Naive thymus-derived CD8-positive, alpha-beta T cell (primary cell): Measurements from ENCODE around the gene CEP20. TPM values are rescaled to one million over a fixed set of nuclear protein-coding genes. Genes with fewer than 3 reads are reported as not detected.

Experiments used
- ATAC-seq, 2 donors: fragments of 150-1000 bp; cut with Tn5 transposase in 1 of 2; sonication (Bioruptor Pico), chemical (Tn5 transposase) in 1 of 2; 1 replicate in 1 of 2; 2 replicates in 1 of 2; pipeline ENCODE4 v1.10.0; 2021; ENCODE audit warnings: mild to moderate bottlenecking in 2 of 2, moderate library complexity in 2 of 2
- POLR2A ChIA-PET: fragments of 350-600 bp; sonication (Branson Sonifier 250); formaldehyde crosslinking; loops from one replicate; lab custom pipeline; 2021; ENCODE audit warnings: antibody characterized with exemption; lab: Charles Lee
- DNase-seq, 10 donors: peaks; one replicate each; pipeline versions ENCODE4 v3.0.0 to v3.0.0-alpha.2; 2020 to 2022
- H3K27ac Mint-ChIP-seq, 10 donors: one replicate each; pipeline ENCODE4 v1.8.0; 2020 to 2022; ENCODE audit warnings: mild to moderate bottlenecking in 10 of 10, mixed read lengths in 10 of 10, moderate library complexity in 4 of 10, inconsistent platforms in 1 of 10
- H3K27me3 Mint-ChIP-seq, 5 donors: one replicate each; pipeline ENCODE4 v1.8.0; 2021 to 2022; ENCODE audit warnings: mixed read lengths in 5 of 5
- H3K36me3 Mint-ChIP-seq, 3 donors: one replicate each; pipeline ENCODE4 v1.8.0; 2020 to 2022; ENCODE audit warnings: mixed read lengths in 3 of 3, mild to moderate bottlenecking in 2 of 3, inconsistent platforms in 1 of 3
- H3K4me1 Mint-ChIP-seq, 4 donors: one replicate each; pipeline ENCODE4 v1.8.0; 2021 to 2022; ENCODE audit warnings: mixed read lengths in 4 of 4
- H3K4me3 Mint-ChIP-seq, 10 donors: one replicate each; pipeline ENCODE4 v1.8.0; 2020 to 2022; ENCODE audit warnings: mild to moderate bottlenecking in 10 of 10, mixed read lengths in 10 of 10, moderate library complexity in 6 of 10, inconsistent platforms in 1 of 10
- H3K9me3 Mint-ChIP-seq, 9 donors: one replicate each; pipeline ENCODE4 v1.8.0; 2020 to 2022; ENCODE audit warnings: mixed read lengths in 9 of 9, mild to moderate bottlenecking in 3 of 9, inconsistent platforms in 1 of 9, moderate library complexity in 1 of 9
- polyA plus RNA-seq, 3 donors: library from polyadenylated mRNA; unstranded; fragments of 300-500 nt; fragmentation: Illumina TruSeq; gene quantifications; one replicate each; pipeline ENCODE4 v1.2.3, GENCODE V29; 2021
- total RNA-seq, 8 experiments: library from RNA in 2 of 8; stranded (reverse) in 2 of 8; gene quantifications; one replicate each; pipeline ENCODE4 v1.2.3 and lab custom pipeline; 2021 to 2026

CEP20 gene
- total and polyA plus RNA-seq, 5 experiments from 2014 or later = 26.0 to 32.9 (median 26.8) TPM

DNA sequence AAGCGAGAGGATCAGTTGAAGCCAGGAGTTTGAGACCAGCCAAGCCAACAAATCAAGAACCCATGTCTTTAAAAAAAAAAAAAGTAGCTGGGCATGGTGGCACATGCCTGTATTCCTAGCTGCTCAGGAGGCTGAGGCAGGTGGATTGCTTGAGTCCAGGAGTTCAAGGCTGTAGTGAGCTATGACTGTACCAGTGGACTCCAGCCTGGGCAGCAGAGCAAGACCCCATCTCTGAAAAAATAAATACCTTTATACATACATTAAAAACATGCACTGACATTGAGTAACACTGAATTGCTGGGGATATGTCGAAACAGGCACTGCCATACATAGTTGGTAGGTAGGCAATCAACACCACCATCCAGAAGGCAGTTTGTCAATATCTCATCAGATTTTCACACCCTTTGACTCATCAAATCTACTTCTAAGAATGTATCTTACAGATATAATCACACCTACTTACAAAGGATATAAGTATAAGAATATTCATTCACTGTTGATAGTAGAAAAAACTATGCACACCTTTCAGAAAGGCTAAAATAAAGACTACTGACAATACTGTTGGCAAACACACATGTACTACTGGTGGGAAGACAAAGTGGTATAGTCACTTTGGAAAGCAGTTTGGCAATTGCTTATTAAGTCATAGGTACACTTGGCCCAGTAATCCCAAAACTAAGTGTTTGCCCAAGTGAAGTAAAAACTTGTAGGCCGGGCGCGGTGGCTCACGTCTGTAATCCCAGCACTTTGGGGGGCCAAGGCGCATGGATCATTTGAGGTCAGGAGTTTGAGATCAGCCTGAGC lies 6.4 kb upstream of the CEP20 start:
- DNase-seq (no peak), ATAC-seq (no peak)
- peaks cover 0 to 2% (median 0%) of the 10 kb centered on the region in 4 donors for H3K4me1 Mint-ChIP-seq
- H3K4me3 Mint-ChIP-seq = no peak overlapping the region
- peaks cover 0 to 1% (median 0%) of the 10 kb centered on the region in 5 donors for H3K27me3 Mint-ChIP-seq
- H3K27ac Mint-ChIP-seq = no peak overlapping the region
- no peaks in the 10 kb centered on the region for H3K36me3 Mint-ChIP-seq
- POLR2A ChIA-PET = no interaction called here
- H3K9me3 Mint-ChIP-seq = no peaks in the 10 kb centered on the region

DNA sequence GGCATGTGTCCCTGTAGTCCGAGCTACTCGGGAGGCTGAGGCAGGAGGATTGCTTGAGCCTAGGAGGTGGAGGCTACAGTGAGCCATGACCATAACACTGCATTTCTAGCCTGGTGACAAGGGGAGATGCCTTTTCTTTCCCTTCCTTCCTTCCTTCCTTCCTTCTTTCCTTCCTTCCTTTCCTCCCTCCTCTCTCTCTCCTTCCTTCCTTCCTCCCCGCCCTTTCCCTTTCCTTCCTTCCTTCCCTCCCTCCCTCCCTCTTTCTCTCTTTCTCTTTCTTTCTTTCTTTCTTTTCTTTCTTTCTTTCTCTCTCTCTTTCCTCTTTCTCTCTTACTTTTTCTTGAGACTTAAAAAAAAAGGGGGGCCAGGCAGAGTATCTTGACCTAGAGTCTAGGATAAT lies 3.1 kb upstream of the CEP20 start:
- DNase-seq (no peak), ATAC-seq (no peak)
- Mint-ChIP-seq H3K27ac (peak overlapping the region in 1 of 10 donors; percentile 55), H3K4me1 (peaks cover 7 to 22% (median 21%) of the 10 kb centered on the region in 4 donors), H3K9me3 (no peaks in the 10 kb centered on the region), H3K4me3 (no peak overlapping the region), H3K36me3 (peaks cover 0 to 2% (median 0%) of the 10 kb centered on the region in 3 donors), H3K27me3 (peaks cover 0 to 1% (median 0%) of the 10 kb centered on the region in 5 donors)
- POLR2A ChIA-PET = no interaction called here

DNA sequence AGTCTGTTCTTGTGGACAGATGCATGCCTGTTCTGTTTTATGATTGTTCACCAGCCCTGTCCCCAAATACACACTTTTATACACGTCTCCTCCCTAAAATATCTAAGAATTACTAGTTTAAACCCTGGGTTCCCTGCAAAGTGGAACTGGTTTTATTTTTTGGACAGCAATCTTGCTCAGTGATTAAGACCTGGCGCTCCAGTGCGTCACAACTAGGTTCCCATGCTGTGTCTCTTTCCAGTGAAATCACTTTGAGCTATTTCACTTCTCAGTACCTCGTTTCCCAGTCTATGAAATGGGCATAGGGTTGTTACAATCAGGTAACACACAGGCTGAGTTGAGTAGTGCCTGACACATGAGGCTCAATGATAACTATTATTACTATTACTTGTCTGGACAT lies 1.1 kb downstream of the CEP20 start:
- POLR2A ChIA-PET = interaction anchor here (0.6 to 1.6 kb wide), 2 partner anchors 14 to 63 kb away, joined by 3 to 14 read pairs; no protein-coding TSS in a partner anchor
- peak overlapping the region in 9 of 10 donors; percentile 70 to 100 (median 98) for H3K27ac Mint-ChIP-seq
- DNase-seq (no peak), ATAC-seq (no peak)
- H3K27me3 Mint-ChIP-seq = no peaks in the 10 kb centered on the region
- peaks cover 0 to 24% (median 1%) of the 10 kb centered on the region in 3 donors for H3K36me3 Mint-ChIP-seq
- H3K4me3 Mint-ChIP-seq = peak overlapping the region; percentile 95 to 100 (median 98)
- H3K9me3 Mint-ChIP-seq = no peaks in the 10 kb centered on the region
- H3K4me1 Mint-ChIP-seq = peaks cover 18 to 43% (median 35%) of the 10 kb centered on the region in 4 donors

DNA sequence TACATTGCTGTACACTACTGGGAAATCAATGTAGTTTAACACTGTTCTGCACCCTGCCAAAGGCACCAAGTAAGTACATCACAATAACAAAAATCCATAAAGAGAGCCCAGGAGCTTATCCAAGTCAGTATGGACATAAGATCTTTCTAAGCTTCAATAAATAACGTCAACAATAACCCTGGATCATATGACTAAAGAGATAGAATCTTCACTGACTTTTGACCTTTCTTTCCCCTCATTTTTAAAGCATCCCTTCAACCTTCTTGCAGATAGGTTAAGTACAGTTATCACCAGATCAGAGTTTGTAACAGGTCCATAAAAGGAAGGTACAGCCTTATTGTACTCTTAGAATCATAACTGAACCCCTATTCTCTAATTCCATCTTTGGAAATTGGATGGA lies 2.3 kb downstream of the CEP20 start:
- ATAC-seq = no peak
- Mint-ChIP-seq H3K4me3 (peak overlapping the region in 9 of 10 donors; percentile 16 to 77 (median 54)), H3K36me3 (peaks cover 0 to 35% (median 5%) of the 10 kb centered on the region in 3 donors), H3K27me3 (no peaks in the 10 kb centered on the region), H3K9me3 (no peaks in the 10 kb centered on the region), H3K4me1 (peaks cover 18 to 46% (median 35%) of the 10 kb centered on the region in 4 donors), H3K27ac (peak overlapping the region in 4 of 10 donors; percentile 1 to 60 (median 4))
- DNase-seq = no peak
- POLR2A ChIA-PET = no interaction called here

DNA sequence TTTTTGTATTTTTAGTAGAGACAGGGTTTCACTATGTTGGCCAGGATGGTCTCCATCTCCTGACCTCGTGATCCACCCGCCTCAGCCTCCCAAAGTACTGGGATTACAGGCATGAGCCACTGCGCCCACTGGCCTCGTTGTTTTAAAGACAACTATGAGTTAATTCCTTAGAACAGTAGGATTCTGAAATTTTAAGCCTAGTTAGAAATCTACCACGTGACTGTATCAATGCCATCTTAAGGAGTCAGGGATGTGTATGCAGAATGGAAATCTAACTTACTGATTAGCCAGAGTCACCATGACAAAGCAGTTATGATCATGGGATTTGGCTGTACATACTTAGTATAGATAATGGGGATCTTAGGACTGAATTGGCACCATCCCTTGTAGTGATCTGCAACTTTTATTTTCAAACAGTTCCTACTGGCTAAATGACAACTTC lies 2.8 kb downstream of the CEP20 start:
- peaks cover 0 to 38% (median 5%) of the 10 kb centered on the region in 3 donors for H3K36me3 Mint-ChIP-seq
- no peaks in the 10 kb centered on the region for H3K27me3 Mint-ChIP-seq
- DNase-seq (no peak), ATAC-seq (no peak)
- peak overlapping the region in 1 of 10 donors; percentile 17 for H3K27ac Mint-ChIP-seq
- POLR2A ChIA-PET = no interaction called here
- no peaks in the 10 kb centered on the region for H3K9me3 Mint-ChIP-seq
- H3K4me1 Mint-ChIP-seq = peaks cover 18 to 46% (median 35%) of the 10 kb centered on the region in 4 donors
- peak overlapping the region in 7 of 10 donors; percentile 12 to 77 (median 54) for H3K4me3 Mint-ChIP-seq

DNA sequence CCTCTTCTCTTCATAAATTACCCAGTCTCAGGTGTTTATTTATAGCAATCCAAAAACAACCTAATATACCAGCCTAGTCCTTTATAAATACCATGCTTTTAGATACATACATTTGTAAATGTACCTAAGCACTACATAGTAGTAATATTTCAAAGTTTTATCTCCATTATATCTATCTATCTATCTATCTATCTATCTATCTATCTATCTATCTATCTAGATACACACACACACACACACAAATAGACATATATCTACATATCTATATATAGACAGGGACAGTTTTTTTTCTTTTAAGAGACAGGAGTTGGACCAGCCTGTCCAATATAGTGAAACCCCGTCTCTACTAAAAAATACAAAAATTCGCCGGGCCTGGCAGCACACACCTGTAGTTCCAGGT lies 5.8 kb downstream of the CEP20 start:
- peak overlapping the region in 1 of 10 donors; percentile 14 for H3K4me3 Mint-ChIP-seq
- DNase-seq (no peak), ATAC-seq (no peak)
- no peaks in the 10 kb centered on the region for H3K27me3 Mint-ChIP-seq
- H3K9me3 Mint-ChIP-seq = no peaks in the 10 kb centered on the region
- H3K36me3 Mint-ChIP-seq = peaks cover 4 to 62% (median 8%) of the 10 kb centered on the region in 3 donors
- peaks cover 14 to 37% (median 21%) of the 10 kb centered on the region in 4 donors for H3K4me1 Mint-ChIP-seq
- H3K27ac Mint-ChIP-seq = peak overlapping the region in 1 of 10 donors; percentile 60
- POLR2A ChIA-PET = interaction anchor here (0.5 kb wide), 1 partner anchor 365 kb away, joined by 3 read pairs; no protein-coding TSS in a partner anchor

DNA sequence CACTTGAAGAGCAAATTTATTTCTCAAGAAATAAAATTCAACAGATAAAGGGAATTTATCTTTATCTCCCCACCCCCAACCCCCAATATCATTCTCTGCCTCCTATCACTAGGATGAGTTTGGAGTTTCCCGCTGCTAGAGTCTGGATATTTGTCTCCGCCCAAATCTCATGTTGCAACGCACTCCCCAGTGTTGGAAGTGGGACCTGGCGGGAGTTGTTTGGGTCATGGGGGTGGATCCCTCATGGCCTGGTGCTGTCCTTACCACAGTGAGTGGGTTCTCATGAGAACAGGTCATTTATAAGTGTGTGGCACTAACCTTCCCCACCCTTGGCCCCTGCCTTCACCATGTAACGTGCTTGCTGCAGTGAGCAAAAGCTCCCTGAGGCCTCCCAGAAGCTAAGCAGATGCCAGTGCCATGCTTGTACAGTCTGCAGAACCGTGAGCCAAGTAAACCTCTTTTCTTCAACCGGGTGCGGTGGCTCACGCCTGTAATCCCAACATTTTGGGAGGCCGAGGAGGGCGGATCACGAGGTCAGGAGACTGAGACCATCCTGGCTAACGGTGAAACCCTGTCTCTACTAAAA lies 6.5 kb downstream of the CEP20 start:
- ATAC-seq = no peak
- DNase-seq = no peak
- Mint-ChIP-seq H3K27ac (peak overlapping the region in 1 of 10 donors; percentile 48), H3K4me1 (peaks cover 11 to 31% (median 15%) of the 10 kb centered on the region in 4 donors), H3K27me3 (no peaks in the 10 kb centered on the region), H3K9me3 (no peaks in the 10 kb centered on the region), H3K4me3 (no peak overlapping the region), H3K36me3 (peaks cover 4 to 66% (median 8%) of the 10 kb centered on the region in 3 donors)
- POLR2A ChIA-PET = no interaction called here

DNA sequence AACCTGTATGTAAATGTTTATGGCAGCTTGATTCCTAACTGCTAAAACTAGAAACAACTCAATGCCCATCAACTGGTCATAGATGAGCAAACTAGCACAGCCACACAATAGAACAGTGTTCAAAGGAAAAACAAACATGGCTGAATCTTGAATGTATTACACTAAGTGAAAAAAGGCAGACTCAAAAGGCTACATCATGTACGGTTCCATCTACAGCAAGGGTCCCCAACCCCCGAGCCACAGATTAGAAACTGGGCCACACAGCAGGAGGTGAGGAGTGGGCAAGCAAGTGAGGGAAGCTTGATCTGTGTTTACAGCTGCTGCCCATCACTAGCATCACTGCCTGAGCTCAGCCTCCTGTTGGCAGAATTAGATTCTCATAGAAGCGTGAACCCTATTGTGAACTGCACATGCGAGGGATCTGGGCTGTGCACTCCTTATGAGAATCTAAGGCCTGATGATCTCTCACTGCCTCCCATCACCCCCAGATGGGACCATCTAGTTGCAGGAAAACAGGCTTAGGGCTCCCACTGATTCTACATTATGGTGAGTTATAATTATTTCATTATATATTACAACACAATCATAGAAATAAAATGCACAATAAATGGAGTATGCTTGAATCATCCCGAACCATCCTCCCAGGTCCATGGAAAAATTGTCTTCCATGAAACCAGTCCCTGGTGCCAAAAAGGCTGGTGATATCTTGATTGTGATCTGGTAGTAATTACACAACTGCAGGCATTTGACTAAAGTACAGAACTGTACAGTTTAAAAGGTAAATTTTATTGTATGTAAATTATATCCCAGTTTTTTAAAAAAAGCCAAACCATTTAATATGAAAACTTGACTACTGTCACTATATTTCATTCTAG lies 7.7 kb downstream of the CEP20 start:
- Mint-ChIP-seq H3K27me3 (no peaks in the 10 kb centered on the region), H3K4me1 (peaks cover 3 to 22% (median 6%) of the 10 kb centered on the region in 4 donors), H3K36me3 (peaks cover 4 to 72% (median 8%) of the 10 kb centered on the region in 3 donors), H3K9me3 (no peaks in the 10 kb centered on the region), H3K4me3 (no peak overlapping the region), H3K27ac (peak overlapping the region in 1 of 10 donors; percentile 62)
- DNase-seq = no peak
- POLR2A ChIA-PET = no interaction called here
- no peak for ATAC-seq

DNA sequence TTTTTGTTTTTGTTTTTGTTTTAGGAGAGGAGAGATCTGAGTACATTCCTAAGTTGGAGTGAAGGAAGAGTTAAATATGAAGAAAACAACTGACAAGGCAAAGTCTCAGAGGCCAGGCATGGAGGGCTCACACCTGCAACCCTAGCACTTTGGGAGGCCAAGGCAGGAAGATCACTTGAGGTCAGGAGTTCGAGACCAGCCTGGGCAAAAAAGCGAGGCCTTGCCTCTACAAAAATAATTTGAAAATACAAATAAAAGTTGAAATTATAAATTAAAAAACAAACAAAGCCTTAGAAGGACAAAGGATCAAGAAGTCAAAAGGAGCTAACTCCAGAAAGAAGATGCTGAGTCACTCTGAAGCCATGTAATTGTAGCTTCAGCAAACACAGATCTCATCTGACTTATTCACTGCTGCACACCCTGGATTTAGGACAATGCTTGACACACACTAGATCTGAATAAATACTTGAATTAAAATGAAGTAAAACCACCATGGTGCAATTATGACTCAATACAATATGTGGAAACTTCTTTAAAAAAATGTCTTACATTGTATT lies 9.1 kb downstream of the CEP20 start:
- DNase-seq (no peak), ATAC-seq (no peak)
- H3K4me3 Mint-ChIP-seq = no peak overlapping the region
- POLR2A ChIA-PET = interaction anchor here (1.5 kb wide), 1 partner anchor 9 kb away, joined by 5 read pairs; the partner anchor contains the start of gene CEP20
- H3K4me1 Mint-ChIP-seq = peaks cover 1 to 12% (median 4%) of the 10 kb centered on the region in 4 donors
- H3K27me3 Mint-ChIP-seq = no peaks in the 10 kb centered on the region
- H3K36me3 Mint-ChIP-seq = peaks cover 4 to 79% (median 8%) of the 10 kb centered on the region in 3 donors
- H3K9me3 Mint-ChIP-seq = no peaks in the 10 kb centered on the region
- peak overlapping the region in 4 of 10 donors; percentile 14 to 69 (median 36) for H3K27ac Mint-ChIP-seq

DNA sequence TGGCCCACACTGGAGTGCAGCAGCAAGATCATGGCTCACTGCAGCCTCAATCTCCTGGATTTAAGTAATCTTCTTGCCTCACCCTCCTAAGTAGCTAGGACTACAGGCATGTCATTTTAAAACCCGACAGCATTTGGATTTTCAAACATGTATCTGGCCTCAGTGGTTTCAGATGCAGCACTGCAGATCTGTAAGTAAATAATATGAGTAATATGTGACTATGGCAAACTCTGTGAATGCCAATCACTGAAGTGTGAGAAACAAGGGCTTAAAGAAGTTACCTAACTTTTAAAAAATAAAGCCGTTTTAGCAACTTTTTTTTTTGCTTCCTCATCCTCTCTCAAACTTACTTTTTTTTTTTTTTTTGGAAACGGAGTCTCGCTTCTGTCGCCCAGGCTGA lies 11.9 kb downstream of the CEP20 start:
- no peak overlapping the region for H3K27ac Mint-ChIP-seq
- H3K4me3 Mint-ChIP-seq = no peak overlapping the region
- ATAC-seq (no peak), DNase-seq (no peak)
- no peaks in the 10 kb centered on the region for H3K27me3 Mint-ChIP-seq
- no peaks in the 10 kb centered on the region for H3K9me3 Mint-ChIP-seq
- POLR2A ChIA-PET = no interaction called here
- peaks cover 0 to 10% (median 3%) of the 10 kb centered on the region in 4 donors for H3K4me1 Mint-ChIP-seq
- H3K36me3 Mint-ChIP-seq = peaks cover 3 to 85% (median 4%) of the 10 kb centered on the region in 3 donors

DNA sequence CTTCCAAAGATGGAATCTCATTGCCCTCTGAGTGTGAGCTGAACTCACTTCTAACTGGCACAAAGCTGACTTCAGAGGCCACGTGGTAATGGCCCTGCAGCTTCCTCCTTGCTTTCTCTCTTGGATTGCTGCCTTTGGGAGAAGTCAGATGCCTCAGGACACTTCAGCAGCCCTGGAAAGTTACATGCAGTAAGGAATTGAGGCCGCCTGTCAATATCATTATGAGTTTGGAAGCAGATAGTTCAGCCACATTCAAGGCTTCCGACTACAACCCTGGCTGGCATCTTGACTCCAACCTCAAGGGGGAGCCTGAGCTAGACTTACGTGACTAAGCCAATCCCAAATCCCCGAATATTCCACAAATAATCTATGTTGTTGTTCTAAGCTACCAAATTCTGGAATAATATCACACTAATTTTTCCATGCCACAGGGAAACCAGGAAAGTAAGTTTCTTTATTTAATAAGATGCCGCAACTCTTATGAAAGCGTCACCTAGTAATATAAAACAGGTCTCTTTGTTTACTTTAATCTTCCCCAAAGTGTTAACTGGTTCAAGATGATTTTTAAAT lies 13.6 kb downstream of the CEP20 start:
- H3K27me3 Mint-ChIP-seq = no peaks in the 10 kb centered on the region
- DNase-seq (peak in 1 of 10 donors; percentile 10), ATAC-seq (no peak)
- POLR2A ChIA-PET = interaction anchor here (0.6 to 0.7 kb wide), 2 partner anchors 15 to 159 kb away, joined by 3 to 6 read pairs; no protein-coding TSS in a partner anchor
- H3K4me3 Mint-ChIP-seq = no peak overlapping the region
- no peaks in the 10 kb centered on the region for H3K9me3 Mint-ChIP-seq
- peak overlapping the region in 4 of 10 donors; percentile 28 to 69 (median 40) for H3K27ac Mint-ChIP-seq
- H3K4me1 Mint-ChIP-seq = peaks cover 0 to 10% (median 2%) of the 10 kb centered on the region in 4 donors
- H3K36me3 Mint-ChIP-seq = peaks cover 3 to 90% (median 4%) of the 10 kb centered on the region in 3 donors
